Ovary (tissue), 3 donors: ENCODE results near the gene NOL11.

Source experiments
- CTCF ChIP-seq, 3 donors: fragments of 450-650 bp in 2 of 3; fragments of 200-600 bp in 1 of 3; IDR thresholded peaks; one replicate each; pipeline versions ENCODE4 v1.5.1 to v1.8.0; 2016 to 2022; ENCODE audit warnings: antibody characterized with exemption in 3 of 3, mild to moderate bottlenecking in 1 of 3
- EP300 ChIP-seq: sonication (generic); formaldehyde crosslinking; IDR thresholded peaks from one replicate; pipeline ENCODE4 v1.6.1; 2017; ENCODE audit warnings: antibody characterized with exemption
- POLR2A ChIP-seq: fragments of 450-650 bp; IDR thresholded peaks from one replicate; pipeline ENCODE4 v1.6.1; 2017; ENCODE audit warnings: antibody characterized with exemption, mild to moderate bottlenecking, moderate library complexity
- donor health status: DM: no; HTN: no; CAD: no.

- TF ChIP-seq CTCF (IDR thresholded peaks at IDR 0.05) (no peak), POLR2A (no peak), EP300 (no peak)
Observed at GRCh38 chr17:67713169-67713568, 4.6 kb upstream of the NOL11 start.
